Measurements from ENCODE around the gene MCC. TPM values are rescaled to one million over a fixed set of nuclear protein-coding genes. Genes with fewer than 3 reads are reported as not detected.

The MCC gene
- total RNA-seq, 2 experiments from 2014 or later = 0.62 to 0.81 TPM

DNA sequence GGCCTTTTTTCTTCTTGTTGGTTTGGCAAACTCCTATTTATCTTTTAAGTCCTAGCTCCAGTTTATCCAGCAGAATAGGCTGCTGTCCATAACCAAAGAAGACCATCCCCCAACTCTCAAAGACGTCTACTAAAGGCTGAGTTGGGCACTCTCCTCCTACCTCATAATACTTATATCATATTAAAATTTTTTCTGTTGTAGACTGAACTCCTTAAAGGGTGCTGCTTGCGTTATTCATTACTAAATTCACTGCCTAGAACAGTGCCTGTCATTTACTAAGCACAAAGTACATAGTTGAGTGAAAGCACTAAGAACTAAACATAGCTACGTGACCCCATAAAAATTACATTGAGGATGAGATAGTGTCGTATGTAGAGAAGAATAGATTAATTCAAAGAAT lies 490.0 kb downstream of the MCC start:
- CTCF ChIA-PET = interaction anchor here (0.7 kb wide), 2 partner anchors 333 to 340 kb away, joined by 3 read pairs; no protein-coding TSS in a partner anchor
- DNase-seq = no peak
- H3K27ac Mint-ChIP-seq = no peak overlapping the region
- H3K4me1 Mint-ChIP-seq (ENCODE audit: low read depth) = peaks cover 9% of the 10 kb centered on the region
- no peaks in the 10 kb centered on the region for H3K9me3 Mint-ChIP-seq
- H3K4me3 Mint-ChIP-seq = no peak overlapping the region
- H3K27me3 Mint-ChIP-seq (ENCODE audit: low read depth) = no peaks in the 10 kb centered on the region
- peaks cover 29% of the 10 kb centered on the region for H3K36me3 Mint-ChIP-seq (ENCODE audit: low read depth)
- intact Hi-C loops (cut with micrococcal nuclease) = no loop called here

DNA sequence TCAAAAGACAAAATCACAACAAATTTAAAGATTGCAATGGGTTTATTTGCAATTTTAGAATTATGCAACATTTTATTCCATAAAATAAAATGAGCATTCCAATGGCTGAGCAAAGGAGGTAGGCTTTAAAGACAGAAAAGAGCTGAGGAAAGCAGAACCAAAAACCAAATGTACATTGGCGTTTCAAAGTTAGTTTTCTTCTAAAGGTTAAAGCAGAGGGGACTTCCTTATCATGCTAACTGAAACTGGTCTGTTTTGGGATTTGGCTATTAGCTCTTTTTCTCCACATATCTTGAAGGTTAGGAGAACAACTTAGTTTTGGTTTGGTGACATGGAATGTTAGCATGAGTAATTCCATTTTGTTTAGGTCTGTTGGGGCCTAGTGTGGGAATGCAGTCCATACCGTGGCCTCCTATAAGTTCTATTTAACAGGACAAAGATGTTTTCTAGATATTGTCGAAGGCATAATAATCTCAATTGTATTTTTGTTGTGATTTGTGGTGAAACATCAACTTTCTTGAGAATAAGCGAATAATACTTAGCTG lies 491.4 kb downstream of the MCC start:
- Mint-ChIP-seq H3K4me1 (ENCODE audit: low read depth) (peaks cover 11% of the 10 kb centered on the region), H3K27me3 (ENCODE audit: low read depth) (no peaks in the 10 kb centered on the region), H3K9me3 (no peaks in the 10 kb centered on the region), H3K36me3 (ENCODE audit: low read depth) (peaks cover 25% of the 10 kb centered on the region), H3K4me3 (no peak overlapping the region), H3K27ac (no peak overlapping the region)
- CTCF ChIA-PET = interaction anchor here (0.8 to 3.1 kb wide), 36 partner anchors 10 to 606 kb away, joined by 3 to 48 read pairs (median 4); partner anchors contain the start of gene REEP5
- DNase-seq = no peak
- intact Hi-C loops (cut with micrococcal nuclease) = loop anchor here (1.0 to 2.0 kb wide), 5 partner anchors 25 to 609 kb away; no protein-coding TSS in a partner anchor

GRCh38 chr5:112995764-112996618 lies 492.3 kb downstream of the MCC start:
- CTCF ChIA-PET = interaction anchor here (0.6 to 3.1 kb wide), 44 partner anchors 10 to 1451 kb away, joined by 3 to 48 read pairs (median 4); partner anchors contain the start of gene REEP5
- no peaks in the 10 kb centered on the region for H3K9me3 Mint-ChIP-seq
- no peak overlapping the region for H3K4me3 Mint-ChIP-seq
- peaks cover 14% of the 10 kb centered on the region for H3K4me1 Mint-ChIP-seq (ENCODE audit: low read depth)
- peaks cover 21% of the 10 kb centered on the region for H3K36me3 Mint-ChIP-seq (ENCODE audit: low read depth)
- H3K27me3 Mint-ChIP-seq (ENCODE audit: low read depth) = no peaks in the 10 kb centered on the region
- no peak overlapping the region for H3K27ac Mint-ChIP-seq
- intact Hi-C loops (cut with micrococcal nuclease) = loop anchor here (1.0 to 2.0 kb wide), 5 partner anchors 26 to 610 kb away; no protein-coding TSS in a partner anchor
- peak; percentile 85 for DNase-seq

- peaks cover 22% of the 10 kb centered on the region for H3K36me3 Mint-ChIP-seq (ENCODE audit: low read depth)
- no peaks in the 10 kb centered on the region for H3K9me3 Mint-ChIP-seq
- no peak overlapping the region for H3K27ac Mint-ChIP-seq
- no peak for DNase-seq
- no peak overlapping the region for H3K4me3 Mint-ChIP-seq
- CTCF ChIA-PET = interaction anchor here (0.6 to 4.9 kb wide), 4 partner anchors 10 to 63 kb away, joined by 3 to 48 read pairs (median 4); no protein-coding TSS in a partner anchor
- peaks cover 48% of the 10 kb centered on the region for H3K4me1 Mint-ChIP-seq (ENCODE audit: low read depth)
- intact Hi-C loops (cut with micrococcal nuclease) = no loop called here
- no peaks in the 10 kb centered on the region for H3K27me3 Mint-ChIP-seq (ENCODE audit: low read depth)
Measured at GRCh38 chr5:112986224-112986623, 502.0 kb downstream of the MCC start.

DNA sequence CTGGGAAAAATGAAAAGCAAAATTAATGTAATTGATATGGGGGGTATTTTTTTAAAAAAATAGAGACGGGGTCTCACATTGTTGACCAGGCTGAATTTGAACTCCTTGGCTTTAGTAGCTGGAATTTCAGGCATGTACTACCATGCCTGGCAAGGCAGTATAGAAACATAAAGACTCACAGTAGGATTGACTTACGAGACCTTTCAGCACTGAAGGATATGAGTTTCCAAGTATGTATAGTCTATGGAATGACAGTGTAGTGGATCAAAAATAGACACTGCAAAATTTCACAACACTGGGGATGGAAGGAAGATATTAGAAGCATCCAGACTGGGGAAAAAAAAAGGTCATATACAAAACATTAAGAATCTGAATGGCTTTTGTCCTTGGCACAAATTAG lies 504.9 kb downstream of the MCC start:
- peaks cover 16% of the 10 kb centered on the region for H3K36me3 Mint-ChIP-seq (ENCODE audit: low read depth)
- no peak overlapping the region for H3K4me3 Mint-ChIP-seq
- H3K4me1 Mint-ChIP-seq (ENCODE audit: low read depth) = peaks cover 53% of the 10 kb centered on the region
- no peak for DNase-seq
- H3K9me3 Mint-ChIP-seq = no peaks in the 10 kb centered on the region
- CTCF ChIA-PET = interaction anchor here (4.9 kb wide), 1 partner anchor 13 kb away, joined by 48 read pairs; no protein-coding TSS in a partner anchor
- H3K27me3 Mint-ChIP-seq (ENCODE audit: low read depth) = no peaks in the 10 kb centered on the region
- H3K27ac Mint-ChIP-seq = no peak overlapping the region
- intact Hi-C loops (cut with micrococcal nuclease) = no loop called here

DNA sequence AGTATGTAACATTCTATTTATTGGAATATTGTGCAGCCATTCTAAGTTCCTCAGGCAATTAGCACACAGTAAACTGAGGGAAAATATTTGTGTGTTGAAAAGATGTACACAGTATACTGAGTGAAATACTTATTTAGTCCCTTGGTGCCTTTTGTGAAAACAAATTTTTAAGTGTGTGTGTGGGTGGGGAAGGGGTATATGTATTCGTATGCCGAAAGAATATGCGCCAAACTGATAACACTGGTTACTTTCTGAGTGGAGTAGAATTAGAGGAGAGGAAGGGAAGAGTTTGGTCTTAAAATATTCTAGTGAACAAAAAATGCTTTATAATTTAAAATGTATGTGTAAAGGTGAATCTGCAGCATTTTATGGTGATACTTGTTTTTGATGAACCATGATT lies 508.5 kb downstream of the MCC start:
- intact Hi-C loops (cut with micrococcal nuclease) = loop anchor here (1.0 to 10.0 kb wide), 5 partner anchors 102 to 1745 kb away; no protein-coding TSS in a partner anchor
- Mint-ChIP-seq H3K9me3 (no peaks in the 10 kb centered on the region), H3K4me1 (ENCODE audit: low read depth) (peaks cover 62% of the 10 kb centered on the region), H3K27ac (no peak overlapping the region), H3K4me3 (peak overlapping the region; percentile 65), H3K36me3 (ENCODE audit: low read depth) (peaks cover 17% of the 10 kb centered on the region), H3K27me3 (ENCODE audit: low read depth) (no peaks in the 10 kb centered on the region)
- no peak for DNase-seq
- CTCF ChIA-PET = interaction anchor here (2.1 kb wide), 1 partner anchor 16 kb away, joined by 10 read pairs; no protein-coding TSS in a partner anchor

GRCh38 chr5:112978836-112979235 lies 509.4 kb downstream of the MCC start:
- no peaks in the 10 kb centered on the region for H3K27me3 Mint-ChIP-seq (ENCODE audit: low read depth)
- H3K36me3 Mint-ChIP-seq (ENCODE audit: low read depth) = peaks cover 17% of the 10 kb centered on the region
- CTCF ChIA-PET = interaction anchor here (0.6 to 2.1 kb wide), 4 partner anchors 11 to 100 kb away, joined by 3 to 10 read pairs (median 5); partner anchors contain the start of gene REEP5
- no peak for DNase-seq
- peak overlapping the region; percentile 96 for H3K4me3 Mint-ChIP-seq
- intact Hi-C loops (cut with micrococcal nuclease) = loop anchor here (5.0 to 10.0 kb wide), 4 partner anchors 102 to 1744 kb away; no protein-coding TSS in a partner anchor
- no peaks in the 10 kb centered on the region for H3K9me3 Mint-ChIP-seq
- H3K27ac Mint-ChIP-seq = no peak overlapping the region
- H3K4me1 Mint-ChIP-seq (ENCODE audit: low read depth) = peaks cover 53% of the 10 kb centered on the region

GRCh38 chr5:112977440-112977861 lies 510.8 kb downstream of the MCC start:
- peaks cover 43% of the 10 kb centered on the region for H3K4me1 Mint-ChIP-seq (ENCODE audit: low read depth)
- intact Hi-C loops (cut with micrococcal nuclease) = loop anchor here (1.0 to 10.0 kb wide), 7 partner anchors 55 to 1743 kb away; partner anchors contain the start of genes REEP5 and YTHDC2
- H3K27me3 Mint-ChIP-seq (ENCODE audit: low read depth) = no peaks in the 10 kb centered on the region
- peak overlapping the region; percentile 95 for H3K27ac Mint-ChIP-seq
- CTCF ChIA-PET = no interaction called here
- no peak for DNase-seq
- H3K4me3 Mint-ChIP-seq = peak overlapping the region; percentile 96
- no peaks in the 10 kb centered on the region for H3K9me3 Mint-ChIP-seq
- H3K36me3 Mint-ChIP-seq (ENCODE audit: low read depth) = peaks cover 12% of the 10 kb centered on the region

DNA sequence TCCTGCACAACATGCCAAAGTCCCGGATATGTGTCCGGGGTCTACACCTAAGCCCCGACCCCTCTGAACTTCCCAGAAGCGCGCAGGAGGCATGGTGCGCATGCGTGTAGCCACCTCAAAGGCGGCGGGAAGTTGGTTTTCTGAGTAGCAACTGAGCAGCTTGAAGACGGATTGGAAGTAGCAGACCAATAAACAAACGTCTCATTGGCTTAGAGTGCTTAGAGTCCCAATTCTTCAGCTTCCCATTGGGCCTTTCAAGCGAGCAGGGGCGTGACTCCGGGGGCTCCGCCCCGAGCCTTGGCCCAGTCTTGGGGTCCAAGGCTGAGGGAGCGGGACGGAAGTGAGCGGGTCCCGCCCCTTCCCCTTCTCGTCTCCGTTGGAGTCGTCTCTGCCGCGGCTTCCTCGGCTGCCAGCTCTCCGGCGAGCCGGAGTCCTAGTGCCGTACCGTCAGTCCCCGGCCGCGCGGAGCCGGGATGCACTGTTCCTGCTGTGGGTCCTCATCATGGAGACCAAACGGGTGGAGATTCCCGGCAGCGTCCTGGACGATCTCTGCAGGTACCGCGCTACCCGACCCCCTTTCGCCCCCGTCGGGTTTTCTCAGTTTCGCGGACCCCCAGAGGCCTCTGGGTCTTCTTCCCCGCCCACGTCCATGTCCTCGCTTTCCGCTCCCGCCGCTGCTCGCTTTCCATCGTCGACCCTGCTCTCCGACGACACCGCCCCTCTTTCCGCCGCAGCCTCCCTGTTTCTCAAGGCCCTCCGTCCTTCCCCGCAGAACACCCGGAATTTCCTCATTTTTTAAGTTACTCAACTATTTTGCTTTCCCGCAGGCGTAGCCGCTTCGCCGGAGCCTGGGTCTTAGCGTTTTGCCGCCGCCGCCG lies 511.6 kb downstream of the MCC start, which contains the start of gene DCP2:
TSS of gene DCP2 (plus strand) at position 367 of the 878 bp plus-strand sequence. CDS start at position 503, 136 bp downstream.
- Mint-ChIP-seq H3K4me1 (ENCODE audit: low read depth) (peaks cover 38% of the 10 kb centered on the region), H3K36me3 (ENCODE audit: low read depth) (peaks cover 7% of the 10 kb centered on the region), H3K27me3 (ENCODE audit: low read depth) (no peaks in the 10 kb centered on the region), H3K4me3 (peak within 1 kb of the TSS; percentile 96), H3K27ac (peak within 1 kb of the TSS; percentile 95), H3K9me3 (no peaks in the 10 kb centered on the region)
- CTCF ChIA-PET = interaction anchor here (0.9 to 2.3 kb wide), 4 partner anchors 9 to 114 kb away, joined by 4 to 9 read pairs (median 4); no protein-coding TSS in a partner anchor
- peak; percentile 96 for DNase-seq
- intact Hi-C loops (cut with micrococcal nuclease) = loop anchor here (1.0 to 10.0 kb wide), 11 partner anchors 12 to 1742 kb away; partner anchors contain the start of genes REEP5, SRP19 and YTHDC2

DNA sequence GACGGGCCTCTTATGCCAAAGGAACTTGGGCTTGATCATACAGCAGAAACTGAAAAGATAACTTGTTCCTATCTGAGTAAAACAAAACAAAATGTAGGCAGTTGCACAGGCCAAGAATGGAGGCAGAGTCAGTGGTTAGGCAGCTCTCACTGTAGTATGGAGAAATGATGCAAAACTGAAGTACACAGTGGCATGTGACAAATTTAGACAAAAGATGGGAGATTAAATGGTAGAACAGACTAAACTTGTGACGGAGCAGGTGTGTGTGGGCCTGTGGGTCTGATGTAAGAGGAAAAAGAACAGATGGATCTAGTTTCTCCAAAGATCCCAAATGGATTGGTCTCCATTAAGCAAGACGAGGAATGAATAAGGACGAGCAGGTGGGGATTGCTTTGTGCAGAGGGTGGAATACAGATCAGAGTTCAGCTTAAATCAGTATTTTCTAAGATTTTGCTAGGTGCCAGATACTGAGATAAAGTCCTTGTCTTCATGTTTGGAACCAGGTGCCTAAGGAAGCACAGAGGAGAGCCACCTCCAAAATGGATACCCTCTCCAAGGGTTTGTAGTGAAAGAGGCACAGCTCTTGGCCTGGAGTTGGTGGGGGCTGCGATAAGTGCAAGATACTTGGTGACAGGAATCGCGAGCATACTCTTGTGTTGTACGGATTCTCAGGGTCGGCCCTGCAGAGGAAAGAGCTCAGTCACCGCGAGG lies 512.4 kb downstream of the MCC start:
- peaks cover 35% of the 10 kb centered on the region for H3K4me1 Mint-ChIP-seq (ENCODE audit: low read depth)
- intact Hi-C loops (cut with micrococcal nuclease) = loop anchor here (1.0 to 10.0 kb wide), 10 partner anchors 12 to 1741 kb away; partner anchors contain the start of genes REEP5 and SRP19
- H3K36me3 Mint-ChIP-seq (ENCODE audit: low read depth) = peaks cover 5% of the 10 kb centered on the region
- peak; percentile 18 for DNase-seq
- peak overlapping the region; percentile 96 for H3K4me3 Mint-ChIP-seq
- CTCF ChIA-PET = interaction anchor here (0.6 to 2.3 kb wide), 7 partner anchors 9 to 285 kb away, joined by 3 to 9 read pairs (median 5); no protein-coding TSS in a partner anchor
- no peaks in the 10 kb centered on the region for H3K9me3 Mint-ChIP-seq
- peak overlapping the region; percentile 95 for H3K27ac Mint-ChIP-seq
- H3K27me3 Mint-ChIP-seq (ENCODE audit: low read depth) = no peaks in the 10 kb centered on the region

Data from activated naive CD4-positive, alpha-beta T cell treated with anti-CD3 and anti-CD28 coated beads for 36 hours (primary cell).